Left forelimb (tissue), 1 donor: ENCODE results near the gene PPP1R14C.

Experiments
- DNase-seq: peaks from one replicate; pipeline ENCODE4 v3.0.0-alpha.2; 2018; ENCODE audit warnings: low spot score

Gene PPP1R14C

DNA sequence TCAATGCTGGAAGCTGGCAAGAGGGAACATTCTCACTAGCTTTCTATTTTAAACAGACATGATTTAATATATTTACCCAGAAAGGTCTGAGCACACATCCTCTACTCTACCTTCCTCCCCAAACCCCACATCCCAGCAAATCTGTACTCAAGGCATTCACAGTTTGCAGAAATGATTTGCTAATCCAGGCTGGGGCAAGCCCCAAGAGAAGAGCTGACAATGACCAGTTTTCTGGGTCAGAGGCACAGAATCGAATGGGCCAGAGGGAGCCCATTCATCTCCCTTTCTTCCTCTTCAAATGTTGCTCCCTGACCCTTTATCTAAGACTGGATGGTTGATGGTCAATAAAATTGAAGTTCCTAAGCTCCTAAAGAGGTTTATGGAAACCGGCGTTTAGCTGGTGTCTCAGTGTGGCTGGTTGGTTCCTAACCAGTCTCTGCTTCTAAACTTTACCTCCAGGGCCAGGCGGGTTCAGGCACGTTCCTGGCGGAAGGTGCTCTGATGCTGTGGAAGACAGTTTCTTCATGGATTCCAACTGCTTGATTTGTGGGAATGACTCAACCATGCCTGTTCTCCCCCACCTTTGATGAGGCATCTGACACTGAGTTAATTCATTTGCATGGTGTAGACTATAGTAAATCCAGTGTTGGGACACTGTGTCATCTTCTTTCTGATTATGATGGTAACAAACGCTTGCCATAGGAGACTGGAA, 129.6 kb downstream of the PPP1R14C start:
- DNase-seq = peak; percentile 26

DNA sequence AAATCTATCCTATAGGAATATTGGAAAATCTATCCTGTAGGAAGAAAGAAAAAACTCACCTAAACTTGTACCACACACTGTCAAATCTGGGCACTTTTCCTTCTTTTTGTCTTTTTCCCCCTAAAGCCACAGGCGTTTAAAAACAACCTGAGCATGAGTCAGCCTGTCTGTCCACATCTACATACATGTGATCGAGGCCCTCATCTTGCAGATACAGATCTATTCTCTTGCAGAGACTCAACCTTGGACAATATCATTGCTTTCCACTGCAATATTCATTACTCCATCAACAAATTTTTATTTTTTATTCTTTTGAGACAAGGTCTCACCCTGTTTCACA, 130.1 kb downstream of the PPP1R14C start:
- DNase-seq = no peak

DNA sequence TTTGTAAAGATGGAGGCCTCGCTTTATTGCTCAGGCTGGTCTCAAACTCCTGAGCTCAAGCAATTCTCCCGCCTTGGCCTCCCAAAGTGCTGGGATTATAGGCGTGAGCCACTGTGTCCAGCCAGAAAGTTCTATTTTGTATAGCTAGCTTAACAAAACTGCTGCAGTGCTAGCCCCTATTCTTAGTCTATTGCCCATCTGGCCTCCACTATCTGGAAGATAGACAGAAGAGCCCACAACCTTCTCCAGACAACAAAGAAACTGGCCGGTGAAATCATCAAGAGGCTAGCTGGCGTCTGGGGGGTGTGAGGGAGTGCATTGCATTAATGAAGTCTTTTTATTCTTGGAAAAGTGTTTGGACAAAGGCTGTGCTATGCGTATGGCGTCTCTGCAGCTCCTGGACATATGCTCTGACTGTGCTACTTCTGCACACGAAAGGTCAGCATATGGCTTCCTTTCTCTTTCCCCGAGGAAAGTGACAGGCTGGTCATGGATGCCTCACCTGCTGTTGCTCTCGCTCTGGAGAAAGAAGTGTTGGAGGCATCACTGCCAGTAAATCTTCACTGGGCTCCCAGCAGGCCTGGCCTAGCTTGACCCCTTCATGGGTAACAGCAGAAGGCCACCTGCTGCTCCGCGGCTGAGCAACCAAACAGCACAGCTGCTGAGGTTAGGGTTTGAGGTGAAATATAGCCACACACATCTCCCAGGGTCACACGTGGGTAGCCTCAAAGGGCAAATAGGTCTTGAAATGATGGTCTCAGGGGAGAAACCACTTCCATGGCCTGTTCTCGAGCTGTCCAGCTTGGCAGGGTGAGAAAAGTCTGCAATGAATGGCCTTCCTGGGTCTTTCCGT, 130.8 kb downstream of the PPP1R14C start:
- DNase-seq = peak; percentile 57

DNA sequence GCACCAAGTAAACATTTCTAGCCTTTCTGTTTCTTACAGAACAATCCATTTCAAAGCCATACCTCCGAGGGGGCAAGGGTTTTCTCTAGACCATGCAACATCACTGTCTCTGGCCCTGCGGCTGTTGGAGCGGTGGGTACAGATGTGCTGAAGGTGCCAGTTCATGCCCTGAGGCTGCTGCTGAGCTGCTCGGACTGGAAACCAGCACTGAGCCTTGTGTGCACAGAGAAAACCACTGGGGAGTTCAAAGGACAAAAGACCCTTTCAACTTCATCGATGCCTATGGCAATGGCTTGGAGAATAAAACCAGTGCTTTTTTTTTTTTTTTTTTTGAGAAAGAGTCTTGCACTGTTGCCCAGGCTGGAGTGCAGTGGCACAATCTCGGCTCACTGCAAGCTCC, 132.6 kb downstream of the PPP1R14C start:
- peak; percentile 17 for DNase-seq

DNA sequence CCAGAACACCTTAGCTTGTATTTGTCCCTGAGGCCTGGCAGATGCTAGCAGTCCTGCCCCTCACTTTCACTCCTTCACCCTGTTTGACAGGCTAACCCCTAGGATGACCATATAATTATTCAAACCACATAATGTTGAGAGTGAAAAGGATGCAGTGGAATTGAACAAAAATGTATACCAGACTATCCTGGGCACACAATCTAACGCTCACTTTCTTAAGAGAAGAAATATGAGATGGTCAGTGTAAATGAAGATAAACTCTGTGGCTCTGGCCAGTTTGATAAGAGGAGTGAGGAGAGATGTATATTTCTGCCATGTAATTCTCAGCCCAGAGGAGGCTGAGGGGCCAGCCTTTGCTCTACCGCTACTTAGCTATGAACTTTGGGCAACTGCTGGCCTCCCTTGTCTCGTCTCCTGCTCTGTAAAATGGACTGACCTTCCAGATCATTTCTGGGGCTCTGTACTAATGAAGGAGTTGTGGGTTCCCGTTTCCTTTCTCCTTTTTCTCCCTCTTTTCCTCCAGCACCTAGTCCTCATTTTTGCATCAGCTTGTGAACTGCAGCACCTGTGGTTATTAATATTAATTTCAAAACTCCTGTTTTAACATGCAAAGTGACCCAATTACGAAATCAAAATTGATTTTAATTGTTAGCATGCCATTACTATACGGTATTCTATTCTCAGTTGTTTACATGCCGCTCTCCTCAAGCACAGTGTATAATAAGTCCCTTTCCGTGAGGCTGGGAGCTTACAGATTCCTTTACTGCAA, 133.5 kb downstream of the PPP1R14C start:
- DNase-seq = peak; percentile 11

DNA sequence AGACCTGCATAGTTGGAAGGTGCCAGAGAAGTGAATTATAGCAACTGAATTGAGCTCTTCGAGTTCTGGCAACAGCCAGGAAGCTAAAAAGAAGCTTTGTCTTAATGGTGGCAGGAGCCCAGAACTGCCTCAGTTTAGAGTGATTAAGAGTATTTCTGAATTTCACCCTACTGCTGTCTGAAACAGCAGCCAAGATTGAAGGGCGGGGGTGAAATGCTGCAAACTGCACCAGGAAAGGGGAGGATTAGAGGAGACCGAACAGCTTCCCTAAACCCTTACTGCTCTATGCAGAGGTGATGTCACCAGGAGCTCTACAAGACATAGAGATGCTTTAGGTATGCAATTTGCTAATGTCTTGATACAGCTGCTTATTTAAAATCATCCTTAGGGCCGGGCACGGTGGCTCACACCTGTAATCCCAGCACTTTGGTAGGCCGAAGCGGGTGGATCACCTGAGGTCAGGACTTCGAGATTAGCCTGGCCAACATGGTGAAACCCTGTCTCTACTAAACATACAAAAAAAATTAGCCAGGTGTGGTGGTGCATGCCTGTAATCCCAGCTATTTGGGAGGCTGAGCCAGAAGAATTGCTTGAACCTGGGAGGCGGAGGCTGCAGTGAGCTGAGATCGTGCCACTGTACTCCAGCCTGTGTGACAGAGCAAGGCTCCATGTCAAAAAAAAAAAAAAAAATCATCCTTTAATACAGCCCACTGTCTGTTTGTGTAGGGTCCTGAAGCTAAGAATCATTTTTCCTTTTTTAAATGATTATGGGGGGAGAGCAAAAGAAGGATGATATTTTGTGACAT, 134.3 kb downstream of the PPP1R14C start:
- DNase-seq = peak; percentile 60

DNA sequence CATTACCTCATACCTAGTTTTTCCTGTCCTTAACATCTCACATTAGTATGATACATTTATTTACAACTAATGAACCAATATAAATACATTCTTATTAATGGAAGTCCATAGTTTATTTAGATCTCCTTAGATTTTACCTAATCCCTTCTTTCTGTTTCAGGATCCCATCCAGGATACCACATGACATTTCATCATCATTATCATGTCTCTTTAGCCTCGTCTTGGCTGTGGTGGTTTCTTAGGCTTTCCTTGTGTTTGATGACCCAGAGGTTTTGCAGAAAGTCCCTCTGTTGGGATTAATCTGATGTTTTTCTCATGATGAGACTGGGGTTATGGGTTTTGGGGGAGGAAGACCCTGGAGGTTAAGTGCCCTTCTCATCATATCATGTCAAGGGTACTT, 136.7 kb downstream of the PPP1R14C start:
- no peak for DNase-seq

DNA sequence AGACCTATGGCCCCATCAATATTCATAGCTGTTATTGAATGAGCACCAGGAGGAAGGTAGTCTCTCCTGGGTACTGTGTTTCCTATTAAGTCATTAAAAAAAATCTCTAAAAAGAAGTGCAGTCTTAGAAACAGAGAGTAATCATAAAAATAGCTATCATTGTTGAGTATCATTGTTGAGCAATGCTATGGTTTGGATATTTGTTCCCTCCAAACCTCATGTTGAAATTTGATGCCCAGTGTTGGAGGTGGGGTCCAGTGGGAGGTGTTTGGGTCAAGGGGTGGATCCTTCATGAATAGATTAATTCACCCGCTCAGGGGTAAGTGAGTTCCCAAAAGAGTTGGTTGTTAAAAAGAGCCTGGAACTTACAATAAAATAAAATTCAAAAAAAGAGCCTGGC, 137.9 kb downstream of the PPP1R14C start:
- DNase-seq = no peak

GRCh38 chr6:150281767-150282166, 138.9 kb downstream of the PPP1R14C start:
- DNase-seq = no peak

- DNase-seq = peak; percentile 46
These were observed 140.0 kb downstream of the PPP1R14C start for GRCh38 chr6:150282806-150283205.

DNA sequence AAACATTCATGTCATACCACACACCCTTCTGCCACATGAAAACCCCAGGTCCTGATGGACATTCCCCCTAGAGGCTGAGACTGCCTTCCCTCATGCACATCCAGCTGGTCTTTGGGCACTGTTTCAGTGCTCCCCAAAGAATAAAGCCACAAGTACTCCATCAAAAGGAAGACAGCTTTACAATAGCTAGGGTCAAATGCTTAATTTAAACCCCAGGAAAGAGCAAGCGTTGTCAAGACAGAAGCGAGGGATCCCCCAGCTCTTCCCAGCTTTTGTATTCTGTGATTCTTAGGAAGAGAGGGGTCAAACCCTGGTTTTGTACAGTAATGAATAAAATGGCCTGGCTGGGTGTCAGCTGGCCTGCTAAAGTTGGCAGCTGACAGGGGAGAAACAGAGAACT, 143.6 kb downstream of the PPP1R14C start:
- no peak for DNase-seq

DNA sequence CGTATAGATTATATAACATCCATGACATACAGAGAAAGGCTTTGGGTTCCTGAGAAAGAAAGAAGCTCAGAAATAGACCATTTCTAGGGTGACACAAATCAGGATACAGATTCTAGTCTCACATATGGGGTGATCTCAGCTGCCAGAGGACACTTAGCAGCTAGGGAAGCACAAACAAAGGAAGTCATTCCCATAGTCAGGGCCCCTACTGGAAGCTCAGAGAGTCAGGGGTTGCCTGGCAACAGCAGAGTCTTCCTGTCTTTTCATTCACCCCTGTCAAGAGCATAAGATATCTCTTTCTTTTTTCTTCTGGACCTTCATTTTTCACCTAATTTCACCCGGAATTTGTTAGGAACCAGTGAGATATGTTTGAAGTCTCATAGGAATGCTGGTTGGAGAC, 144.1 kb downstream of the PPP1R14C start:
- DNase-seq = no peak

- no peak for DNase-seq
These were observed 145.6 kb downstream of the PPP1R14C start for GRCh38 chr6:150288456-150288855.

DNA sequence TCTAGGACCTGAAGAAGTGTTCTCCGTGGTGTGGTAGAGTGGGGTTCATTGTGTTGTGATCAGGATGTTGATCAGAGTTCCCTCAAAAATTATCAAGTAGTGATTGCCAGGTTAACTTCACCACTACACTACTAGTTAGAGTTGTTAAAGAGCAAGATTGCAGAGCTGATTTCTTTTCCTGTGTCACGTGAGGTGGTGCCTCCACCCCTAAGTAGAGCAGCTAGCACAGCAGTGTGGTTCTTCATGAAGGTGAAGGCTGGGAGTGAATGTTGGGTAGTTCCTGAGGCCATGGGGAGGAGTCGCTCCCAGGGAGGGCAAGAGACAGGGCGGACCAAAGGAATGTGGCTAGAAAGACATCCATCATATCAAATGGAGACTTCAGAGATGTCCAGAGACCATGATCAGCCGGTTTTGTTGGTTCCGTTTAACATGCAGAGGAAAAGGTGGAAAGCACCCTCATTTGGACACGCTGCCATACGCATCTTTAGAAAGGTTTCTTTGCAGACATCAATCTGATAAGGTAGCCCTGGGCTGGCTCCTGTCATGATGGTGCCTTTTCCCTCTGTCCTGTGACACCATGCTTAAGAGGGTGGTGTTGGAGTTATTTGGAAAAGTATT, 146.7 kb downstream of the PPP1R14C start:
- DNase-seq = no peak

DNA sequence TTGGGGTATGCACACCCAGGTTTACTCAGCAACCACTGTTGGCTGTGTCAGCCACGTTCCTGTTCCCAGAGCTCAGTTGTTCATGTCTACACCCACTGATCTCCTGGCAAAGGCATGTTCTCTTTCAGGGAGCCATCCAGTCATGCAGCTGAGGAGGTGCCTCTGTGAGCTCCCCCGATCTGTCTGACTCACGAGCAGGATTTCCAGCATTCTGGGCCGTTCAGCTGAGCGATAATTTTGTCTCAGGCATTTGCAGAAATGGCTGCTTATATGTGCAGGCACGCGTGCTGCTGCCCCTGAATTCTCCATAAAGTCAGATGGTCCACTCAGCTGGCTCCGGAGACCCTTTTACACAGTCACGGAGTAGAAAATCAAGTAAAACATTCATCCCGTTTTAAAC, 147.6 kb downstream of the PPP1R14C start:
- no peak for DNase-seq

DNA sequence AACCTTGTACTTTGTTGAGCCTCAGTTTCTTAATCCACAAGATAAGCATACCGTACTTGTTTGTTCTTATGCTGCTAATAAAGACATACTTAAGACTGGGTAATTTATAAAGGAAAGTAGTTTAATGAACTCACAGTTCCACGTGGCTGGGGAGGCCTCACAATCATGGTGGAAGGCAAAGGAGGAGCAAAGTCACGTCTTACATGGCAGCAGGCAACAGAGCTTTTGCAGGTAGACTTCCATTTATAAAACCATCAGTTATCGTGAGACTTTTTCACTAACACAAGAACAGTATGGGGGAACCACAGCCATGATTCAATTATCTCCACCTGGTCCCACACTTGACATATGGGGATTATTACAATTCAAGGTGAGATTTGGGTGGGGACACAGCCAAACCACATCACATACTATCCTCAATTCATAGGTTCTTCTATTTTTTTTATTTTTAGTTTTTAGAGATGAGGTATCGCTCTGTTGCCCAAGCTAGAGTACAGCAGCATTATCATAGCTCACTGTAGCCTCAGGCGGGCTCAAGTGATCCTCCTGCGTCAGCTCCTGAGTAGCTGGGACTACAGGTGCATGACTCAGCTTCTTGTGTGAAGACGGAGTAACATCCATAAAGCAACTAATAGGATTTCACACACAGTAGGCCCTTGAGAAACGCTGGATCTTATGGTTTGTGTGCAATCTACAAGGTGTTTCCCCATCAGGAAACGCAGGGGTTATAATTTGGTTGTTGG, 149.3 kb downstream of the PPP1R14C start:
- DNase-seq = no peak

DNA sequence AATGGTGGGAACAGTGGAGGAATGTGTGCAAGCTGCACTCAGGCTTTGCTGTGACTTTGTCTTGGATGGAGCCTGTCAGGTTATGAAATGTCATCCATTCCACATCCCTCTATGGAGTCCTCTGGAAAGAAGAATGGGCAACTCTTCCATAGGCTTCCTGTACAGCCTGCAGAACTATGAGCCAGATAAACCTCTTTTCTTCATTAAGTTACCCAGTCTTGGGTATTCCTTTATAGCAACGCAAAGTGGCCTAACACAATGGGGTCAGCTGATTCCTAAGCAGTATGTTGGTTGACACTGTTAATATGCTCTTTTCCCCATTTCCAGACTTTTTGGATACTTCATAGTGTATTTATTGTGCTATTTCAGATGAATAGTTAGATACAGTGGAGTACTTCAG, 150.2 kb downstream of the PPP1R14C start:
- no peak for DNase-seq

GRCh38 chr6:150293423-150294173, 150.8 kb downstream of the PPP1R14C start:
- no peak for DNase-seq

GRCh38 chr6:150296890-150297289, 154.0 kb downstream of the PPP1R14C start:
- no peak for DNase-seq
